ENCODE data around the gene MSI2.

DNA sequence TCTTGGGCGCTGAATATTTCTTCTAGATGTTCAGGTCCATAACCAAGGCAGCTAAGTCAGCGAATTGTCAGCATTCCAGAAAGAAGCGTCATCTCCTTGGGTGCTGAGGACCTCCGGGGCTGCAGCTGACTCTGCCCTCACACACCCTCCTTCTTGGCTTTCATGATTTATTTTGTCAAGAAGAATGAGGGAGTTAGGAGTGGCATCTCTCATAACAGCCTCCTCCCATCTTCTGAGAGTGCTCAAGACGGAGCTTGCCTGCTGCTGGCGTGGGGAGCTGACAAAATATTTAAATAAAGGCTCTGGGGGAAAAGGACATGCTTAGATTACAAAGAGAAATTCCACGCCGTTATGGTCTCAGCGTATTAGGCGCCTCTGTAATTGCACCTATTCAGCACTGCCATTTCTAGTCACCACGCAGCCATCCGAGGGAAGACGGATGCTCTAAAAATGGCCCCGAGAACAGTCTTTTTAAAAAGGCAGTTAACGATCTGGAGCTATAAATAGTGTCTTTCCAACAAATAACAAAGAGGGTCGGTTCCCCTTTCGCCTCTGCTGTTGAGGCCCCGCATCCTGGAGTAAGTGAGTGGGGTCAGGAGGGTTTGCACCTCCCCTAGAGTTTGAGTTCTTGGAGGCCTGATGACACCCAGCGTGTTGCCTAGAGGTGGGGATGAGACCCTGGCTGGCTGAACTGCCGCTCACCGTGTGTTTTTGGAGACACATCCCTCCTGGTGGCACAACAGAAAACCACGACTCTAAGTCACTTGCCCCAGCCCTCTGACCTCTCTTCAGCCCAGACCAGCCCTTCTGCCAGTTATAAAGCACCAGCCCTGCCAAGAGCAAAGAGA is 301.7 kb downstream of the MSI2 start:
- TF ChIP-seq EP300 (IDR thresholded peaks at IDR 0.05; ENCODE audit: borderline replicate concordance) (no peak), RAD21 (IDR thresholded peaks at IDR 0.05; ENCODE audit: low read depth) (no peak), YY1 (IDR thresholded peaks at IDR 0.05; ENCODE audit: low read depth) (no peak)
- TF ChIP-seq, protein P1, sequence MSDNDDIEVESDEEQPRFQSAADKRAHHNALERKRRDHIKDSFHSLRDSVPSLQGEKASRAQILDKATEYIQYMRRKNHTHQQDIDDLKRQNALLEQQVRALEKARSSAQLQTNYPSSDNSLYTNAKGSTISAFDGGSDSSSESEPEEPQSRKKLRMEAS (IDR thresholded peaks at IDR 0.05), result no peak

Data from Ishikawa (cell line).